GF-D8 (cell line): ENCODE measurements around the gene SBNO2.

ENCODE experiments used
- DNase-seq: peaks from one replicate; lab custom pipeline; 2025; lab: John Stamatoyannopoulos, UW

Gene SBNO2

GRCh38 chr19:1073063-1073955 lies 100.8 kb downstream of the SBNO2 start:
- no peak for DNase-seq

DNA sequence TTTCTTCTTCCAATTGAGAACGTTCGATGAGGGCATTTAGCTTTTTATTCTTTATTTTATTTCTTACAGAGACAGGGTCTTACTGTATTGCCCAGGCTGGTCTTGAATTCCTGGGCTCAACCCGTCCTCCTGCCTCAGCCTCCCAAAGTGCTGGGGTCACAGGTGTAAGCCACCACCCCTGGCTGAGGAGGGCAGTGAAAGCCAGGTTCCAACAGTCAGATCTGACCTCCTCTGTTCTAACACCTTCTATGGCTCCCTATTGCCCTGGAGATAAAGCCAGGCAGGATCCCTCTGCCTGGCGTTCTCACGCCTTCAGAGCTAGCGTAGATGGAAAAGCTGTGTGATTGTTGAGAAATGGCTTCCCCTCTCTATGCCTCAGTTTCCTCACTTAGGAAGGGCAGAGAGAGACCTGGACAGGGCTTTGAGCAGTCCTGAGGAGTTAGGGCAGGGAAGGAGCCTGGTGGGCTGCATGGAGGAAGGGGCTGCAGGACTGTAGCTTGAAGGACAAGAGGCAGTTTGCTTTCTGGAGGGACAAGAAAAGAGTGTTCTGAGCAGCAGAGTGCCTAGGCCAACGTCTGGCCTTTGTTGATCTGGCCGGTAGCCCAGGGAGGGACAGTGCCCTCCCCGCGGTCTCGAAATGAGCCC lies 101.6 kb downstream of the SBNO2 start:
- no peak for DNase-seq

DNA sequence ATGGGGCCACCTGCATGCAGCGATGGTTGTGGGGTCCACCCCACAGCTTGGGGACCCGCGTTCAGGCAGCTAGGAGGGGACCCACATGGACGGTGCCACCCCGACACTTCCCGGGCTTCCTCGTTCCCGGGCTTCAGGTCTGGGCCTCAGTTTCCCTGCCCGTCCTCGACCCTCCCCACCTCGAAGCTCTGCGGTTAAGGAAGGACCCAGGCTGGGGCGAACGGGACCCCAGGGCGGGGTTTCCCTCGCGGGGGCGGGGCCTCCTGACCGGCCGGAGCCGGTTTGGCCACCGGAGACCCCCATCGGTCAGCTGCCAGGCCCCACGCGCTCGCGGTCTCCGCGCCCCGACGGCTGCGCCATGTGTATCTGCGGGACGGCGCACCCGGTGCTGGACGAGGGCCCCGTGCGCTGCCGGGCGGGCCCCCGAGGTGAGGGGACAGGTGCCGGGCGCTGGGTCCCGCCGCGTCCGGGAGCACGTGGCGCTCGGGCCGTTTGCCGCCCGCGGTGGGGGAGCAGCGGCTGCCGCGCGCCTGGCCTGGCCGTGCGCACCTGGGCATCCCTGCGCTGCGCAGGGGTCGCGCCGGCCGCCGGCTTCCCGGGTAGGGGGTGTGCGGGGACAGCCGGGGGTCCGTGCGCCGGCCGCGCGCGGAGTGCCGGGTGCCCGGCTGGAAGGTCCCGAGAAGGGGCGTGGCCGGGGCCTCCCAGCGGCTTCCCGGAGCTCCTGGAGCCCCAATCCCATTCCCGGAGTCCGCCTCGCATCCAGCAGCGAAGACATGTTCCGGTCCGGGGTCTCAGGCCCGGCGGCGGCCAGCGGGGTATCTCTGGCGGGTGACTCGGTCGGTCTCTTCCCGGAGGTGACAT lies 102.9 kb downstream of the SBNO2 start:
- DNase-seq = no peak

DNA sequence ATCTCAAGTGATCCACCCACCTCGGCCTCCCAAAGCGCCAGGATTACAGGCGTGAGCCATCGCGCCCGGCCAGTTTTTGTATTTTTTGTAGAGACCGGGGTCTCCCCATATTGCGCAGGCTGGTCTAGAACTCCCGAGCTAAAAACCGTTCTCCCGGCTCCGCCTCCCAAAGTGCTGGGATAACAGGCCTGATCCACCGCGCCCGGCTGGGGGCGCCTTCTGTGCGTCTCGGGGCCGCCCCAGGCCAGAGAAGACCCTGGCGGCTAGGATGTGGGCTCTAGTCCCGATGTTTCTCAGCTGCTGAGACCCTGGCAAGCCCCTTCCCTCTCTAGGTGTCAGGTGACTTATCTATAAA lies 103.5 kb downstream of the SBNO2 start:
- no peak for DNase-seq

- DNase-seq = peak; percentile 91
Measured at GRCh38 chr19:1069009-1069779, 104.9 kb downstream of the SBNO2 start.

- DNase-seq = peak; percentile 36
Measured at GRCh38 chr19:1068009-1069001, 105.8 kb downstream of the SBNO2 start.

GRCh38 chr19:1067341-1067957 lies 106.6 kb downstream of the SBNO2 start:
- no peak for DNase-seq

DNA sequence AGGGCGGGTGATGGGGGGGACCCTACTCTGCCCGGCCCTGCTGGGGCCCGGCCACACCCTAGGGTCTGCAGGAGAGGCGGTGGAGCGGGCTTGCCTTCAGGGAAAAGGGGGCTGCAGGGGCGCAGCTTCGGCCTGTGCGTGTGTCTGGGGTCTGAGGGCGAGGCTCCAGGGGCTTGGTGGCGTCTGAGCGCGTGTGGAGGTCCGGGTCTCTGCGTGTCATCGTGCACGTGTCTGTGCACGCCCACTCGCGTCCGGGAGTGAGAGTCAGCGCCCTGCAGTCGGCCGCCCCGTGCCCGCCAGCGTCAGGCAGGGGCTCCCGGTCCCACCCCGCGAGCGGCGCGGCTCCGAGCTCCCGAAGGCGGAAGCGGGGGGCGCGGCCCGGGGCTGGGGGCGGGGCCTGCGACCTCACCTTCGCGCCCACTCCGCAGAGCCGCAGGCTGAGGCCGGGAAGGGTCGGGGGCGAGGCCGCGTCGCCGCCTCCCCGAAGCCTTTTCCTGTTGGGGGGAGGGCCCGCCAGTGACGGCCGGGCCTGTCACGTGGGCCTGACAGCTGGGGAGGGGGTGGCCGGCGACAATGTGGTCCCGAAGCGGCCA lies 107.2 kb downstream of the SBNO2 start, which contains the start of gene ARHGAP45:
TSS of gene ARHGAP45 (plus strand) at position 420 of the 593 bp plus-strand sequence. CDS start 239 bp downstream, outside the sequence.
- DNase-seq = peak; percentile 45

GRCh38 chr19:1066251-1066747 lies 107.8 kb downstream of the SBNO2 start:
- DNase-seq = peak; percentile 28

DNA sequence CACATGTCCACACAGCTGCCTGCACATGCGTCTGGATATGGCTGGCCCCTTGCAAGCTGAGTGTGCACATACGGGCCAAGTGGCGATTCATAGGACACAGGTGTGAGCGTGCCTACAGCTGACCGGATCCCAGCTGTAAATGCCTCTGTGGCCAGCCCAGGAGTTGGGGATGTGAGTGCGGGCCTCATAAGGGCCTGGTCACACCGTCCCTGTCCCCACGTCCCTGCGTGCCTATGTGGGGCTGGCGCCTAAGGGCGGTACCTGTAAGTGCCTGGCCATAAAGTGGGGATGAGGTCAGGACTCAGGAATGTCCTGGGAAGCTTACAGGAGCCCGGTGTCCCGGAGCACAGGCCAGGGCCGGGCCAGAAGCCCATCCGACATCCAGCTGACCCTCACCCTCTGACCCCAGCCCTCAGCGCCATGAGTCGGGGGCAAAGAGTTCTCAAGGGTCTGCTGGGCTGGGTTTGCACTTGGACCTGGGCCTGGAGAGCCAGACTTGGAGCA lies 108.4 kb downstream of the SBNO2 start:
- no peak for DNase-seq

DNA sequence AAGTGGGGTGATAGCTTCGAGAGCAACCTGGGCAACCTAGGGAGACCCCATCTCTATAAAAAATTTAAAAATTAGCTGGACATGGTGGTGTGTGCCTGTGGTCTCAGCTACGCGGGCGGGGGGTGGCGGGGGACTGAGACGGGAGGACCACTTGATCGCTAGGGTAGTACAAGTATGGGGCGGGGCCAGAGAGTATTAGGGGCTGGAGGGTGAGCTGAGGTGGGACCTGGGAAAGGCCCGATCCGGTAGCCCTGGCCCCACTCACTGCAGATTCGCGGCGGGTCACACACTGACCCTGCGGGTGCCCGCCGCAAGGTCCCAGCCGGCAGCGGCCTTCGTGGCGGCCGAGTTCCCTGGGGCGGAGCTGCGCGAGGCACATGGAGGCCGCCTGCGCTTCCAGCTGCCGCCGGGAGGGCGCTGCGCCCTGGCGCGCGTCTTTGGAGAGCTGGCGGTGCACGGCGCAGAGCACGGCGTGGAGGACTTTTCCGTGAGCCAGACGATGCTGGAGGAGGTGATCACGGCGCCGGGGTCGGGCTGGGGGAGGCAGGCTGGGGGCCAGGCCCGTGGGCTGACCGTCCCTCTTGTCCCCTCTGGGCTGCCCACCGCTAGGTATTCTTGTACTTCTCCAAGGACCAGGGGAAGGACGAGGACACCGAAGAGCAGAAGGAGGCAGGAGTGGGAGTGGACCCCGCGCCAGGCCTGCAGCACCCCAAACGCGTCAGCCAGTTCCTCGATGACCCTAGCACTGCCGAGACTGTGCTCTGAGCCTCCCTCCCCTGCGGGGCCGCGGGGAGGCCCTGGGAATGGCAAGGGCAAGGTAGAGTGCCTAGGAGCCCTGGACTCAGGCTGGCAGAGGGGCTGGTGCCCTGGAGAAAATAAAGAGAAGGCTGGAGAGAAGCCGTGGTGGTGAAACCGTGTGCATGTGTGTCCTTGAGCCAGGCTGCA lies 109.1 kb downstream of the SBNO2 start:
- DNase-seq = peak; percentile 34

DNA sequence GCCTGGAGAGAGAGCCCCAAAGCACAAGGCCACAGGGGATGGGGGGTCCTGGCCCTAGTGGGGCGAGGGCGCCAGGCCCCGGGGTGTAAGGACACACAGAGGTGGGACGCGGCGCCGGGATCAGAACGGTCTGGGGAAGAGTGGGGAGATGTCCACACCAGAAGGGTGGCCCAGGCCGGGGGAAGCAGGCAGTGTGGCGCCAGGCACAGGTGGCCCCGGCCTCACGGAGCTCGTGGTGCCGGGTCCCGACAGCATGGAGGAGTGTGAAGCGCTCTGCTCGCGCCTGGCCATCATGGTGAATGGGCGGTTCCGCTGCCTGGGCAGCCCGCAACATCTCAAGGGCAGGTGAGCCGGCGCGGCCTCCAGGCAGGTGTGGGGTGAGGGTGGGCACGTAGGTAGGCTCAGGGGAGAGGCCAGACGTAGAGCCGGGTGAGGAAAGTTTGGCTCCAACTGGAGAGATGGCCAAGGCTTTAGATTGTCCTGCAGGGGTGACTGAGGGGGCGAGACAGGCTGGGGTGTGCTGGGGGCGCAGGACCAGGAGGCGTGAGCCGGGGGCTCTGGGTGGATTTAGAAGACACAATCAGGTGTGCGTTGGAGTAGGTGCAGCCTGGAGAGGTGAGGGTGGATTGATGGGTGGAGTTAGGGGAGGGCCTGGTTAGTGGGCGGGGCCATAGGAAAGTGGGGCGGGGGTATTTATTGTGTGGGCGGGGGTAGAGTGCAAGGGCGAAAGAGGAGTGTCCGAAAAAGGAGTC lies 110.0 kb downstream of the SBNO2 start:
- DNase-seq = no peak

- no peak for DNase-seq
Measured at GRCh38 chr19:1063030-1063908, 110.8 kb downstream of the SBNO2 start.

DNA sequence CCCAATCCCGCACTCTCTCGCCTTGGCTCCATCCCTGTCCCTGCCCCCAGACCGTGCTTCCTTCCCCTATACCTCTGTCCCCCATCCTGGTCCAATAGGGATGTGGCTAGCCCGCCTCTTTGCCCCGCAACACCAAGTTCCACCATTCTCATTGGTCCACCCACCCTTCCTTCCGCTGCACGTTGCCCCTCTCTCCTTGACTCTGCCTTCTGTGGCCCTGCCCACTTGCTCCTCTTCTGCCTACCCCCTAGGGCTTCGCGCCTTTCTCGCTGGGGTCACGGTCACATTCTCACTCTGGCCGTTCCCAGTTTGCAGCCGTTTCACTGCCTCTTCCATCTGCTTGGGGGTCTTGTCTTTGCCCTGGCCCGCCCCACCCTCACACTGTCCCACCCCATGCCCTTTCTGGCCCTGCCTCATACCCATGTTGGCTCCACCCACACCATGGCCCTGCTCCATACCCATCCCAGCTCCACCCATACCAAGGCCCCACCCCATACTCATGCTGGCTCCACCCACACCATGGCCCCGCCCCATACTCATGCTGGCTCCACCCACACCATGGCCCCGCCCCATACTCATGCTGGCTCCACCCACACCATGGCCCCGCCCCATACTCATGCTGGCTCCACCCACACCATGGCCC lies 111.6 kb downstream of the SBNO2 start:
- DNase-seq = no peak

- DNase-seq = no peak
Measured at GRCh38 chr19:1061987-1062386, 112.1 kb downstream of the SBNO2 start.

DNA sequence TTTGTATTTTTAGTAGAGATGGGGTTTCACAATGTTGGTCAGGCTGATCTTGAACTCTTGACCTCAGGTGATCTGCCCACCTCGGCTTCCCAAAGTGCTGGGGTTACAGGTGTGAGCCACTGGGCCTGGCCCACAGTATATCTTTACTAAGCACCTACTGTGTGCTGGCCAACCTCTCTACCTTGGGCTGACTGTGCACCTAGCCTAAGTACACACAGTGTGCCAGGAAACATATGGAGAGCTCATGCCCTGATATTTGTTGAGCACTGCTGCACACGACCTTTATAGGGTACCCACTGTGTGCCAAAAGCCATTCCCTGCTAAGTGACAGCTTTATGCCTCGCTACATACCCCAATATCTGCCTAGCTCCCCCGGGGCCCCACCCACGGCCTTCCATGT lies 113.4 kb downstream of the SBNO2 start:
- no peak for DNase-seq
